NCI-H1048 (cell line): Measurements from ENCODE around the gene RADIL.

Source experiments
- DNase-seq: peaks from one replicate; lab custom pipeline; 2025; lab: John Stamatoyannopoulos, UW

The RADIL gene

GRCh38 chr7:4754433-4755010 is 129.0 kb downstream of the RADIL start:
- no peak for DNase-seq

GRCh38 chr7:4753598-4754432 is 129.7 kb downstream of the RADIL start:
- no peak for DNase-seq

GRCh38 chr7:4751398-4751947 is 132.0 kb downstream of the RADIL start:
- DNase-seq, result no peak

GRCh38 chr7:4749798-4750197 is 133.7 kb downstream of the RADIL start:
- DNase-seq, result no peak

- DNase-seq, result no peak
Measured at GRCh38 chr7:4749363-4749762, 134.2 kb downstream of the RADIL start.
